Stimulated activated CD8-positive, alpha-beta memory T cell treated with anti-CD3 and anti-CD28 coated beads, Interleukin-15, amount 100 ng/mL, for 1 hour (primary cell): Measurements from ENCODE around the gene VPS13A.
A peak's percentile ranks its signal among the peaks of the same experiment; 100 is the strongest.
"Not testable (repeated sequence)": the region's sequence is repeated elsewhere in the genome, so short reads cannot be mapped to it uniquely, and the experiment has no call there.

Experiments
- DNase-seq: peaks from one replicate; pipeline ENCODE4 v3.0.0-alpha.2; 2020; ENCODE audit warnings: low read depth

VPS13A gene

DNA sequence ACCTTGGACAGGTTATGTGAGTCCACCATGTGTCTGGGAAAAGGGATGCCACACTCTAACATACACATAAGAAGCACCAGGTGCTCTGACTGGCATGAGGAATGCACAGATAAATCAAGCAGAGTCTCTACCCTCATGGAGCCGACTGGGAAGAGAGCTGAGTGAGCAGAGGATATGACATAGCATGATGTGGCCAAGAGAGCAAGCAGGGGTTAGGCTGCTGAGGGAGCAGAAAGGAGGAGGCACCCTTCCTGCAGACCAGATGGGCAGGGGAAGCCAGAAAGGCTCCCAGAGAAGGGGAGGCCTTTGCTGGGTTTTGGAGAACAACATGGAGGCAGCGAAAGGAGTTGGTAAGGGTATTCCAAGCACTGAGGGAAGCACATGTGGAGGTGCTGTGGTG is 247.7 kb downstream of the VPS13A start:
- DNase-seq, result no peak

DNA sequence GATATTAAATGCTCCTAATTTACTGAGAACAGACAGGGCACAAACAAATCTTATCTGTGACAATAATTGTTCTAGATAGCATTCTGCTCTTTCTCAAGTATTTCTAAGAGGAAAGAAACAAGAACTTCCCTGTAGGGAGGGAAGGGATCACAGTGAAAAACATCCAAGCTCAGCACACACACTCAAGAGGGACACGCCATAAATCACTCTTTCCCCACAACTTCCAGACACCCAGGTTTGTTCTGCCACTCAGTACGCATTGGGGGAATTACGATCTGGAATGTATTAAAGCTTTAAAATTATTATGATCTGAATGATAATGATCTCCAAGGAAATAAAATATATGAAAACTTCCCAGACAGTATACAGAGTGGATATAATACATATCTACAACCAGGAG is 249.4 kb downstream of the VPS13A start:
- no peak for DNase-seq

DNA sequence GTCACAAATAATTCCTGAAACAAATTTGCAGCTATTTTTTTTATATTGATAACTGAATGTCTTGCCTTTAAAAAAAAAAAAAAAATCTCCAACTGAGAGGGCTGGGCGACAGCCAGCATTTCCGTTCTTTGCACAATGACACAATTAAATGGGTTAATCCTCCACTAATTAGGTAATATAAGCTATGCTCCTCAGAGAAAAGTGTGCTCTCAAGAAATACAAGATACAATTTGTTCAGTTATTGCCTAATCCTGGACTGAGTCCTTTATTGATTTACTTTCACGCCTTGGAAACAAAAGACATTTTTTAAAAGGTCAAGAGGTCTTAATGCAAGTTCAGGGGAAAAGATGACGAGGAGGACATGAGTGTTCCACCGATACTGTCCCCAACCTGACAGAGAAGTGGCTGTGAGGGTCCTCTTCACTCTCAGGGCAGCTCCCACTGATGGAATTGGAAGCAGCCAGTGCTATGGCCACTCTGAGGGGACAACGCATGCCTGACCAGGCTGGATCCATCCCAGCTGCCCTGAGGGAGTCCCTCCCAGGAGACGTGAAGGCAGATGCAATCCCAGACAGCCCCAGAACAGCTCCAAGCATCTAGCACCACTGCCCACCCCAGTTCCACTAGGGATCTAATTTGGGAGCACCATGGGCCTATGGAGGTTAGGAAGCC is 250.1 kb downstream of the VPS13A start:
- no peak for DNase-seq

DNA sequence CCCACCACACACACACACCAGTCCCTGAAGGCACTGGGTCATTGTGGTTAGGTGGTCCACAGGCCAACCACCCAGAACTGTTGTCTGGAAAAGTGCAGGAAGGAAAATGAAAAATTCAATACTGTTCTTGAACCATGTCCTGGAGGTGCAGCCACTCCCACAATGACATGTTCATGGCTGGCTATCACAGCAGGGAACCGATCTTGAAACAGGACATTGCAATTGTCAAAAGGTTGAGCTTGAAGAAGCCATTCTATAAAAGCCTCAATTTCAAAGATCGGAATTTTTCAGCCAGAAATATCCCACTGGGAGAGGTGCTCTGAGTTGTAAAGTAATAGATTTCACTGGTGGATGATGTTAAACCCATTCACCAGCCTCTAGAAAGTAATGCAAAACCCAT is 252.6 kb downstream of the VPS13A start:
- DNase-seq, result no peak

DNA sequence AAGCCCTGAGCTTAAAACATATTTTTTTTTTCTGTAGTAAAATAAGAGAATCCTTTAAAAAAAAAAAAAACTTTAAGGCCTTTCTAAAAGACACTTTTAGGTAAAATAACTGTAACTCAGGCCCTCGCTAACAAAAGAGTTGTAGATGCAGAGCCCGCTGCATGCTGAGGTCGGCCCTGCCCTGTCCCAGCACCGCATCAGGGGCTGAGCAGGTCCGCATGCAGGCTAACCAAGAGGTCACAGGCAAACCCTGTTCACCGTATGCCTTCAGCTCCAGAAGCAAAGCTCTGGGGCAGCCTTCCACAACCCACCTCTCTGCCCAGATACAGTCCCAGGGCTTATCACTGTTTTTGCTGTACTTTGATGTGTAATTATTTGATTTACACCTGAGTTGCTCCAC is 254.7 kb downstream of the VPS13A start:
- no peak for DNase-seq

DNA sequence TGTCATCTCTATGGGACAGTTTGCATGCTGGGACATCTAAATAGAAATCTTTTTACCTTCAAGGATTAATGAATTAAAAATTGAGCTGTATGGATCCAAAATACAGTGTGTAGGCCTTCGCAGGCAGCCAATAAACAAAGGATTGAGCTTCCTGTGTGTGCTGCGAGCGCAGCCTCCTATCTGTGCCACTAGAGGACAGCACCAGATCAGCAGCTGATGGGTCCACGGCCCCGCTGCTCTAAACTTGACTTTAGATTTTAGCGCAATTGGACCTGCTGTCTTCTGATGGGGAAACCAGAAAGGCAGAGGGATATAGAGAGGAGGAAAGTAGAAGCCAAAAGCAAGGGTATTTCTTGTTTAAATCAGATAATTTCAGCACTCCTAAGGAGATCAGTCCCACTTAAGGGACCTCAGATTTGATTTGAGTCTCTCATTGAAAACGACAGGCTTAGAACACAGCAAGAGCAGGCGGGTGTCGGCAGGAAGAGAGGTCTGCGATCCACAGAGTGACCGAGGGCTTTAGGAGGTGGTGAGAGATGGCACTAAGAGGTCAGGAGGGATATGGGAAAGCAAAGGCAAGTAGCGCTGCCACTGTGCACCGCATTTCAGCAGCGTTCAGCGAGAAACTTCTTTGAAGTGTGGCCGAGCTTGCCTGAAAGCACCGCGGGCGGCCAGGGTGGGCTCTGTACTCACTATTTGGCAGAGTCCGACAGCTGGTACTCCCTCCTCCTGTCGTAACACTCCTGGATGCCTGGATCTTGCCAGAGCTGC is 256.5 kb downstream of the VPS13A start:
- DNase-seq, result no peak

DNA sequence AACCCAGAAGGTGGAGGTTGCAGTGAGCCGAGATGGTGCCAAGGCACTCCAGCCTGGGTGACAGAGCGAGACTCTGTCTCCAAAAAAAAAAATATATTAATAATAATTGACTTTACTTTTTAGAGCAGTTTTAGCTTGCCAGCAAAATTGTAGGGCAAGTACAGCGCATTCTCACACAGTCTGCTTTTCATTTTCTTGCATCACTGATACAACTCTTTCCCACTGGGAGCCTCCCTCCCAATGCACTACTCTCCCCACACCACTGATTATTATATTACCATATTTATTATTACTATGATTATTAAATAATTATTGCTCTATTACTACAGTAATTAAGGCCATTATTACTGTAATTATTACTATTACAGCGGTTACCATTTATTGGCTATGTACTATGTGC is 257.9 kb downstream of the VPS13A start:
- DNase-seq, result no peak

DNA sequence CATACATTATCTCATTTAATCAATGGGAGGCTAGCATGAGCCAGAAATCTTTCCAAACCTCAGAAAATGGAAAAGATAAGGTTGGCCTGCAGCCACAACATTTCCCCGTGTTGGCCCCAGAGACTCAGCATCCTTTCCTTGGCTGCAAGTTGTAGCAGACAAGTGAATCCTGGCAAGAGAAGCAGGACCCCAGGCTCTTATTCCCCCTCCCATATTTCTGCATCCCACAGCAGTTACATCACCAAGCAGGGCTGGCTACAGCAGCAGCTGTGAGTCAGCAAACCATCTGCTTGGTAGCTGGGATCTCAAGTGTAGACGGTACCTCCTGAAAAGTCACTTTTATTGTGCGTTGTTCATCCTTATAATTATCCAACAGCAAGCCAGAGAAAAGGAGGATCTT is 258.4 kb downstream of the VPS13A start:
- no peak for DNase-seq

DNA sequence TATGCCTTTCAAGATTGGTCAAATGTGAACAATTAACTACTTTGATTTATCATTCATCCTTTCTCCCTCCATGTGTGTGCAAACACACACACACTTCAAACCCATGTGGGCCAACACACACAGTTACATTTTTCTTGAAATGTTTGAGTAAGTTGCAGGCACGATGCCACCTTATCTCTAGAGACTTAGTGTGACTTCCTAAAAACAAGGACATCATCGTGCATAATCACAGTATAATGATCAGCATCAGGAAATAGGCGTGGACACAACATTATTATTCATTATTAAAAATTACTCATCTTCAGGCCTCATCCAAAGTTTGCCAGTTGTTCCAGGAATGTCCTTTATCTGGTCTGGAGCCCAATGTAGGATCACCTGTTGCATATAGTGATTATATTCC is 261.3 kb downstream of the VPS13A start:
- no peak for DNase-seq

DNA sequence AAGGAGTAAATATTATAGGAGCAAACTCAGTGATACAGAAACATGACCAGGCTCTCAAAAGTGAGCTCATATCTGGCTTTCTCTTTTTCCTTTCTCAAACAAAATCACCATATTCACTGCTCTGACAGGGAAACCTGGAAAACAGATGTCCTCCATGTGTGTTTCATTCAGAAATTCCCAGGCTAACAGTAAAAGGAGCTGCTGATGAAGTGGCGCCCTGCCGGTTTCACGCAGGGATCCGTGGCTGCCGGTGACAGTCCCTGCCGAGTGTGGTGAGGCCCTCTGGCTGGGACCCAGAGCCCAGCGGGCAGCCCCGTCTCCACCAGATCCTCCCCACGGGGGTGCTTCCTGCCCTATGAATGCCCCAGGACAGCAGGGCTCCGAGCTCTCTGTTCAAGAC is 262.7 kb downstream of the VPS13A start:
- no peak for DNase-seq

DNA sequence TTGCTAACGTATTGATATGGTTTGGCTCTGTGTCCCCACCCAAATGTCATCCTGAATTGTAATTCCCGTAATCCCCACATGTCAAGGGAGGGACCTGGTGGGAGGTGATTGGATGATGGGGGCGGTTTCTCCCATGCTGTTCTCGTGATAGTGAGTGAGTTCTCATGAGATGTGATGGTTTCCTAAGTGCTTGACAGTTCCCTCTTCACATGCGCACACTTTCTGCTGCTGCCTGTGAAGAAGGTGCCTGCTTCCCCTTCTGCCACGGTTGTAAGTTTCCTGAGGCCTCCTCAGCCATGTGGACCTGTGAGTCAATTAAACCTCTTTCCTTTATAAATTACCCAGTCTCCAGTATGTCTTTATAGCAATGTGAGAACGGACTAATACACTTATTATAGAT is 263.8 kb downstream of the VPS13A start:
- not testable (repeated sequence) for DNase-seq

DNA sequence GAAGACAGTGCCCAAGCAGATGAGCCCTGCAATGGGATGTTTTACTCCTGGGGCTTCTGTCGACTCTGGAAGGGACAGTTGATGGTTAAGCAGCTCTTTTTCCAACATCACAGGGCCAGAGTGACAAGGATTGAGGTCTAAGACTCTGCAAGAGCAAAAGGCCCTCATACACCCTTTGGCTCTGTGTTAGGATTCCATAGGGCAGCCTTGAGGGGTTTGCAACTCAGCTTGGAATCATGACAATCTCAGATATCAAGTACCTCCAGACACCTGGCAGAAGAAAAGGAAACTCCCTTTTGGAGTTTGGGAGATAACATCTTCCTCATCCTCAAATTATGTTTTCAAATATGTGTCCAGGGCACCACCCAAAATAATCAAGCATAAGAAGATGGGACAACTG is 265.1 kb downstream of the VPS13A start:
- no peak for DNase-seq

DNA sequence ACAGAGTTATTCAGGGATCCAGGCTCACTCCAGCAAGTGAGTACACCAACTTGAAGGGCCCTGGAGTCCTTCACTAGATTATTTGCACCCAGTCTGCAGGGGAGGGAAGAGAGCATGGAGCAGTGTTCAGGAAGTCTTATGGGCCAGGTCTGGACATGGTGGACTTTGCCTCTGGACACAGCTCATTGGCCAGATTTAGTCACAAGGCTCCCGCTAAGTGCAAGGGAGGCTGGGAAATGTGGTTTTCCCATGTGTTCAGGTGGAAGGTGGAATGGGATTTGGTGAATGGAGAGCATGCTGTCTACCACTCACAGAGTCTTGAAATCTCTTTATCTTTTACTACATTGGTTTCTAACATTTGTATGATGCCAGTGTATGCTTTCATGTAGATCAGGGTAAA is 270.3 kb downstream of the VPS13A start:
- no peak for DNase-seq

DNA sequence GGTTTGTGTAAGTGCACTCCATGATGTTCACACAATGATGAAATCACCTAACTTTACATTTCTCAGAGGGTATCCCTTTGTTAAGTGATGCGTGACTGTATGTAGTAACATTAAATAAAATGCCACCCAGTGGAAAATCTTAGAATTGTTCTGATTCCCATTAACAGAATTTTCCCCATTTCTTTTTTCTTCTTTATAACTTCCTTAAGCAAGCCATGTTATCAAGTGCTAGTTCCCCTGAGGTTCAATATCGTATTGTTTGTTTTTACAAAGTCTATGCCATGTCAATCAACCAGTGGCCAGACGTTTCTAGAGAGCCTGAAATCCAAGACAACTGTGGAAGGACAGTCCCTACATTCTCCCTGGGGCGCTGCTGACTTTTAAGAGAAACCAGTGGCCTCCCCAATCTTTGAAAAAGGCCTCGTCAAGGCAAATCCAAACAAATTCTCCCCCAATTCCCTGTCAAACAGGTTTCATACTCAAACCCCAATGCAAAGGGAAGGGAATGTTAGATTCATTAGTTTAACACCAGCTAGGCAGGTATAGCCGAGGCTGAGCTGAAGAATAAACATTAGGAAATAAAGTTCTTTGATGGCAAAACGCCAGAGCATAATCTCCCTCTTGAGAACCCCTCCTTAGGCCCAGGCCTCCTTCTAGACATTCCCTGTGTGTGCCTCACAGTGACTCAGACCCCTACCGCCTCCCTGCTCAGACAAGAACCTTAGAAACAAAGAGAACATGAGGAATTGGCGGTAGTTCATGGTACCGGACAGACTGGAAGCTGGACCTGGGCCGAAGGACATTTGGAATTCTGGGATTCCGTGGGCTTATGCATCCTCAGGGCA is 272.1 kb downstream of the VPS13A start:
- DNase-seq, result no peak

DNA sequence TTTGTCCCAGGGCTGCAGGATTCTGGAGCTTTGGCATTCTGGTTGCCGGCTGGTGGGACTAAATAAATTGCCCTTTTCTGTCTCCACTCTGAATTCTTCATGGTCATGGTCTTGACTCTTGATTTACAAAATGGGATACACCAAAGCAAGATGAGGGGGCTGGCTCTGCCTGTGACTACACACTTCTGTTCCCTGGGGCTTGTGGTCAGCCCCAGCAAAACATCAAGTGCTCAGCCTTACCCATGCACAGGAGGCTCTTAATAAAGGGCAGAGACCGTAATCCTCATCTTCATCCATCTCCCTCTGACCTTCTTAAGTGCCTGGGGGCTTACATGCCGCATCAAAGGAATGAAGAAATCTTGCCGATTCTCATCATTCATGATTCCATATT is 272.7 kb downstream of the VPS13A start:
- no peak for DNase-seq

DNA sequence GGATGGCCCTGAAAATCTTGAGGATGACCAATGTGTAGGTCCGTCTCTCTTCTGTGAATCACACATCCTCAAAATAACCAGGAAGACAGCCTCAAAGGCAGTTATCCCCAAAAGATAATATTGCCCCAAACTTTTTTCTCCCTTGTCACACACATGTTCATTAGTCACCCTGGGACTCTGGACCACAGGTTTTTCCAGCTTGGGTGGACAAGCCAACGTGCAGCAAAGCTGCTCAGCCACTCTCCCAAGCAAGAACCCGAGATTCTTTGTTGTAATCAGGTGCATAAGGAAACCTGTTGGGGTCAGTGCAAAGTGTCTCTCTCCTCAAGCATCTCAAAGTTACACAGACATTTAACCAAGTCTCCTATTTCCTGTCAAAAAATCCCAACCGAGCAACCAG is 274.2 kb downstream of the VPS13A start:
- no peak for DNase-seq

DNA sequence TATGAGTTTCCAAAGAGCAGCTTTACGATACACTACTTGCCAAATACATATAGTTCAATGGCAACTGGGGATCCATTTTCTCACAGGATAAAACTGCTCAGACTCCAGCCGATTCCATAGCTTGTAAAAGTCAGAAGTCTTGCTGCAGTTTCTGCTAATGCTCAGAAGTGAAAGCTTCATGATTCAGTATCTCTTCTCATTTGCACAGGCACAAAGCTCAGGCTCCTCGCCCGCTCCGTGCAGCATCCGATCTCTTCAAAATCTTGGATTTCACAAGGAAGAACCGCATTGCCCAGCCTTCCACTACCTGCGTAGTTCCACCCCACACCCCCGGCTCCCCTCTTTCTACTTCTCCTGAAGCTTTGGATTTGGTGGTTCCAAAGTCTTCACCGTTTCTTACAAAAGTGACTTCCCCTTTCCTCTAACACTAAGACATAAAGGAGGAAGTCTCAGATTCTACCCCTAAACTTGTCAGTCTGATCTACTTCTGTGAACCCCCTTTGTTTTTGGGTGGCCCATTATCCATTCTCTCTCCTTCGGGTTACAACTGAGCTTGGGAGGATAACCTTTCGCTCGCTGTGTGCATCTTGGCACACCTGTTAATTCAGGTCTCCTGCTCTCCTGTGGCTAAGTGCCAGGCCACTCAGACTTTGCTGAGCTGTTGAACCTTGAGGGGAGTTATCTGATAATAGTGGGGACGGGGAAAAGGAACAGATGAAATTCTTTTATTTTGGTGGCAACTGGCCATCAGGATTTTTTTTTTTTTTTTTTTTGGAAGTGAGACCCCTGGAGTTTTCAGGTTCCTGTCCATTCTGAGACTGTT is 276.7 kb downstream of the VPS13A start:
- DNase-seq, result no peak

DNA sequence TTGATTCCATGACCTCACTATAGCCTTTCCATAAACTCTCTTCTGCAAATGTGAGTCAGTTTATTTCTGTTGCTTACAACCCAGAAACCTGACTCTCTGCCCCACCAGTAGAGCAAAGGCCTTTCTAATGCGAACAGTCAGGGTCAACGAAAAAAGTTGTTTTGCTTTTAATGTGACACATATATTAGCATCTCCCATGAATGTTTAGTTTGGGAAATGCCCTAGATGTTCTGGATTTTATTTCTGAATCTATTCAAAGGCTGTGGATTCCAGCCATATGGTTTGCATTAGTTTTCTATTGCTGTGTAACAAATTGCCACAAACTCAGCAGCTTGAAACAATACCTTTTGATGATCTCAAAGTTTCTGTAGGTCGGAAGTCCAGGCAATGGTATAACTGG is 277.3 kb downstream of the VPS13A start:
- no peak for DNase-seq

DNA sequence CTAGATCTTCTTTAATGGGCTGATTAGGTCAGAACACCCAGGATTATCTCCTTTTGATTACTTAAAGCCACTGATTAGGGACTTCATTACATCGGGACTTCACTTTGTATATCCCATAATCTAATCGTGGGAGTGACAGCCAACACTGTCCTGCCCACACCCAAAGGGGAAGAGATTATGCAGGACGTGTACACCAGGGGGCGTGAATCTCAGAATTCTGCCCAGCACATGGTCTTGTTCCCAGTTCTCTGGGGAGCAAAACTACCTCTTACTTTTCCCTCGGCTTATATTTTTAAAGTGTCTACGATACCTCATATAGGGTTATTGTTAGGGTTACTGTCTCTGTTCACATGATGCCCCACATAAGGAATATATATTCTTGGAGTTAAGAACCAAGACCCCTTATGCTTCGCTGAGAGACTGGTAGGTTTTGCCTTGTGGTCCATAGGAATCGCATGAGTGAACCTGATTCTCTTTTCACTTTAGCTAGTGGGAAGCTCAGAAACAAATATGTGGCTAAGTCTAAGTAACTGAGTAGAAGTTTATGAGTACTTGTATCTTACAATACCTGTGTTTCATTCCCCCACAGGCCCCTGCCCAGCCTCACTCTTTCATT is 278.1 kb downstream of the VPS13A start:
- peak; percentile 10 for DNase-seq

DNA sequence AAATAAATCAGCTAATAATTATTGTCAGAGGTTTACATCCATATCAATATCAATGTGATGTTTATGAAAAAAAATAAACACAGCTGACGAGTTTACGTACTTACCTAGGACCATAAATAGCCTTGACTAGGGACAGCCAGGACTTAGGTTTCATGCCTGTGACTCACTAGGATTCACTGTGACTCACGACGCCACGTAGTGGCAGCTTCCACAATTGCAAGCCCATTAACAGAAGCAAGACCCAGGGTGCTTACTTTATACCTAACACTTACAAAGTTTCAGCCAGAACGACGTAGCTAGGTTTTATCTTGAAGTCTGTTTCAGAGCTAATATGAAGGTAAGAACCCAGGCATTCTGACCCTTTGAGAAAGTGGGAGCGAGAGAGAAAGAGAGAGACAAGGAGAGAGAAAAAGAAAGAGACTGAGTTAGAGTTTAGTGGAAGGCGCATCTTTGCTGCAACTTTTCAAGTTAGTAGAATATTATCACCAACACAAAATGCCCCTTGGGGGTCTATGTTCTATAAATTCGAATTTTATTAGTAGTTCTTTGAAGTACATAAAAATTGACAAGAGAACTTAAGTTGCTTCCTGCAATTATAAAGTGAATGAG is 279.6 kb downstream of the VPS13A start:
- DNase-seq, result peak; percentile 71

DNA sequence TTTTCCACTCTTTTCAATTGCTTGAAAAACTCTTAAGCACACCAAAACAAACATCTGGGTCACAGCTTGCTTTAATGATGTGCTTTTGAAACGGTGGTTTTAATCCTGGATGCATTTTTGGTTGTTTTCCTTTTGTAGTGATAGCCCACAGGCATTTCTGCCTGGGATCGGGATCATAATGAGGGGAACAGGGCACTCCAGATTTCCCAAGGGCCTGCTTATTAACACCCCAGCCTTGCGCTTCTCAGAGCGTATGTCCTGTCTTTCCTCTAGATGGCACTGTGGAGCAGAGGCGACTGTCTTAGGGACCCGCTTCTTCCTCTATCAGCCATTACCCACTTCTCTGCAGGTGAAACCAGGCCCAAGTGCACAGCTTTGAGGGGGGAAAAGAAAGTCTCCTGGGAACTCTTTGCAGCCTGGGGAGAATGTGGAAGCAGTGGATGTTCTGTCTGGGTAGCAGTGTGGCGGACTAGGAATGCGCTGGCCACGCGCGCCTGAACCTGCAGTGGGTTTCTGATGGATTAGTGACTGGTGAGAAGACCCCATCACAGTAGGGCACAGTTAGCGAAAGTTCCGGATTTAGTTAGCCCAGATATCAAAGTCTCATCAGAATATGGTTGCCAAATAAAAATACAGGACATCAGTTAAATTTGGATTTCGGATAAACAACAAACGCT is 280.7 kb downstream of the VPS13A start:
- DNase-seq, result peak; percentile 30
